GM13977 (cell line): ENCODE results near the gene DGLUCY.

Source experiments
- DNase-seq: peaks from one replicate; pipeline ENCODE4 v3.0.0; 2012; ENCODE audit warnings: low spot score
- CTCF ChIP-seq: IDR thresholded peaks from 2 replicates; pipeline ENCODE4 v1.5.1; 2012; ENCODE audit warnings: mild to moderate bottlenecking, control low read depth; ENCODE audit not compliant: insufficient read depth; ENCODE audit errors: extremely low read depth, missing control alignments
- in situ Hi-C: fragments of 300-500 bp; cut with MboI; formaldehyde crosslinking; loops from one replicate; pipeline ENCODE4 v1.12.0; 2022; ENCODE audit warnings: low sequenced_read_pairs, low pct_unique_long_range_greater_than_20kb, mixed read lengths, inconsistent platforms; ENCODE audit not compliant: unreplicated experiment

DGLUCY gene

GRCh38 chr14:91256661-91257060 lies 142.8 kb downstream of the DGLUCY start:
- no peak for TF ChIP-seq CTCF
- in situ Hi-C loops, result no loop called here
- DNase-seq, result no peak

- in situ Hi-C loops, result no loop called here
- no peak for DNase-seq
- no peak for TF ChIP-seq CTCF
These were observed 143.6 kb downstream of the DGLUCY start for GRCh38 chr14:91257328-91258010.

DNA sequence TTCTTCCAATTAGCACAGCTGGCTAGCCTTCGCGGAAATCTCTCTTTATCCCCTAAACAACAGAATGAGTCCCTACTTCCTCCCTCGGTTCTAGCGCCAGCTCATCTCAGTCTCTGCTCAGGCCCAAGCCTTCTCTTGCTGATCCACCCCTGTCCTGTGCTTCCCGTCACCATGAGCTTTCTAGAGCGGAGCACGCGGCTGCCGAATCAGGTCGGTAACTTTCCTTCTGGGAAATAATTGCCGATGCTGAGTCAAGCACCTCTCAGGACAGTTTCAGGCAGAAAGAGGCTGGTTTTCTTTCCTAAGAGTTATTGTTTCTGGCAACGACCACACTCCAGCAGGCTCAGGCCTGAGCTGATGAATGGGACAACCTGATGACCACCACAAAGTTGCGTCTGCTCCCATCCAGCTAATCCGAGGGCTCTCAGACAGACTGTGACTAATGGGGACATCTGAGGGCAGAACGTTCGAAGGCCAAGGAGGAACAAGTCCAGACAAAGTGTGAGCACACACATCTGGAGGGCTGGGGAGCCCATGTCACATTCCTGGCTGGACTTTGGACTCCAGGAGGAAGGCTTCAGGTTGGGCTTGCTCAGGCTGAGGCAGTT lies 144.2 kb downstream of the DGLUCY start:
- TF ChIP-seq CTCF, result no peak
- no peak for DNase-seq
- in situ Hi-C loops, result no loop called here

DNA sequence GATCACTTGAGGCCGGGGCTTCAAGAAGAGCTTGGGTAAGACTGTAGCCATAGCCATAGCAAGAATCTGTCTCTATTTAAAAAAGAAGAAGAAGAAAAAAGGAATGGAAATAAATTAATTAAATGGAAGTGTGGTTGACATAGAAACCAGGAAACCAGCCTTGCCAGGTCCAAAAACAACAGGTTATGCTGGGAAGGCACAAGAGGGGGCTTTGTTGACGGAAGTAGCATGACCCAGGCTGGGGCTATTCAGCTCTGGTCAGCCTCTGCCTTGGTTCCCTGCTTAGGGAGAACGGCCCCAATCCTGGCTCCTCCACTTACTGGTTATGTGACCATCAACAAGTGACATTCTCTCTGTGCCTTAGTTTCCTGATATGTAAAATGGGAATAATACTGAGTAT lies 145.0 kb downstream of the DGLUCY start:
- DNase-seq, result no peak
- TF ChIP-seq CTCF, result no peak
- in situ Hi-C loops, result no loop called here

GRCh38 chr14:91261115-91261514 lies 147.2 kb downstream of the DGLUCY start:
- TF ChIP-seq CTCF, result no peak
- no peak for DNase-seq
- in situ Hi-C loops, result no loop called here

DNA sequence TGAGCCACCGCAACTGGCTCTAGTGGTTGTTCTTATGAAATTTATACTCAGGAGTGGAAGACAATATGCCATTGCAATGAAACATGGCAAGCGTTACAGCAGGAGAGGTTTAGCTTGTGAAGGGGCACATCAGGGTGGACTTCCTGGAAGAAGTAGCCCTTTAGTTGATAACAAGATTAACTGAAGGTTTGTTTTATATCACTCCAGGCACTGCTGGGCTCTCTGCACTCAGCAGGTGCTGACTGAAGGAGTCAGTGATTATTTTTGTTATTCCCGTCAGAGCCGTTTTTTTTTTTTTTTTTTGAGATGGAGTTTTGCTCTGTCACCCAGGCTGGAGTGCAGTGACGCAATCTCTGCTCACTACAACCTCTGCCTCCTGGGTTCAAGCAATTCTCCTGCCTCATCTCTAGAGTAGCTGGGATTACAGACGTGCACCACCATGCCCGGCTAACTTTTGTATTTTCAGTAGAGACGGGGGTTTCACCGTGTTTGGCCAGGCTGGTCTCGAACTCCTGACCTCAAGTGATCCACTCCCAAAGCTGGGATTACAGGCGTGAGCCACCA lies 148.2 kb downstream of the DGLUCY start:
- in situ Hi-C loops, result no loop called here
- no peak for TF ChIP-seq CTCF
- DNase-seq, result no peak
